ENCODE results near the gene SRD5A1. TPM values are rescaled to one million over a fixed set of nuclear protein-coding genes. Genes with fewer than 3 reads are reported as not detected.

Gene SRD5A1
- total RNA-seq, 4 donors from 2014 or later, result 0.75 to 4.3 (median 3.3) TPM

DNA sequence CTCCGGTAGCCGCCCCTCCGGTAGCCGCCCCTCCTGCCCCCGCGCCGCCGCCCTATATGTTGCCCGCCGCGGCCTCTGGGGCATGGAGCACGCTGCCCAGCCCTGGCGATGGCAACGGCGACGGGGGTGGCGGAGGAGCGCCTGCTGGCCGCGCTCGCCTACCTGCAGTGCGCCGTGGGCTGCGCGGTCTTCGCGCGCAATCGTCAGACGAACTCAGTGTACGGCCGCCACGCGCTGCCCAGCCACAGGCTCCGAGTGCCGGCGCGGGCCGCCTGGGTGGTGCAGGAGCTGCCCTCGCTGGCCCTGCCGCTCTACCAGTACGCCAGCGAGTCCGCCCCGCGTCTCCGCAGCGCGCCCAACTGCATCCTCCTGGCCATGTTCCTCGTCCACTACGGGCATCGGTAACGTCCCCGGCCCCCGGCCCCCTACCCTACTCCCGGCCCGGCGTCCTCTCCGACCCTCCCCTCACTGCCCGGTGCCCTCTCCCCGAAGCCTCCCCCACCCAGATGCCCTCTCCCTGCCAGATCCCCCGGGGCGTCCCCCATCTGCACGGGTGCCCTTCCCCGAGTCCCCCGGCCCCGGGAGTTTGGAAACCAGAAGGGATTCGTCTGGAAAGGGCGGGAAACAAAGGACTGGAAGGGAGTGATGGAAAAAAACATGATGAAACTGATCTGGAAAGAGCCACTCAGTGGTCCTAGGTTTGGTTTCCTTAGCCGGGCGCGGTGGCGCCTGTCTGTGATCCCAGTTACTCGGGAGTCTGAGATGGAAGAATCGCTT, 417 bp downstream of the SRD5A1 start:
- Histone ChIP-seq H3K4me3 (peak overlapping the region; percentile 76 to 87 (median 85)), H3K27me3 (no peaks in the 10 kb centered on the region), H3K9me3 (no peaks in the 10 kb centered on the region), H3K4me1 (peaks cover 20 to 26% of the 10 kb centered on the region in 2 donors), H3K27ac (peak overlapping the region; percentile 84 to 95 (median 90)), H3K36me3 (peaks cover 0 to 27% of the 10 kb centered on the region in 2 donors)
- peak in 1 of 2 donors; percentile 19 for DNase-seq
- intact Hi-C loops (cut with DNase I; ENCODE audit: low total_unique reads) (loop anchor here (1.0 to 10.0 kb wide), 5 partner anchors 71 to 1211 kb away; partner anchors contain the start of genes ICE1 and TENT4A), in situ Hi-C loops (cut with MboI; ENCODE audit: low sequenced_read_pairs in 4 of 4) (loop anchor here in 2 of 4 donors (5.0 to 25.0 kb wide), 4 partner anchors 81 to 1229 kb away; partner anchors contain the start of genes CFAP90 (in 2 of the 2), FASTKD3 (in 2 of the 2), MTRR (in 2 of the 2) and TENT4A (in 1 of the 2))
- TF ChIP-seq, protein P1, sequence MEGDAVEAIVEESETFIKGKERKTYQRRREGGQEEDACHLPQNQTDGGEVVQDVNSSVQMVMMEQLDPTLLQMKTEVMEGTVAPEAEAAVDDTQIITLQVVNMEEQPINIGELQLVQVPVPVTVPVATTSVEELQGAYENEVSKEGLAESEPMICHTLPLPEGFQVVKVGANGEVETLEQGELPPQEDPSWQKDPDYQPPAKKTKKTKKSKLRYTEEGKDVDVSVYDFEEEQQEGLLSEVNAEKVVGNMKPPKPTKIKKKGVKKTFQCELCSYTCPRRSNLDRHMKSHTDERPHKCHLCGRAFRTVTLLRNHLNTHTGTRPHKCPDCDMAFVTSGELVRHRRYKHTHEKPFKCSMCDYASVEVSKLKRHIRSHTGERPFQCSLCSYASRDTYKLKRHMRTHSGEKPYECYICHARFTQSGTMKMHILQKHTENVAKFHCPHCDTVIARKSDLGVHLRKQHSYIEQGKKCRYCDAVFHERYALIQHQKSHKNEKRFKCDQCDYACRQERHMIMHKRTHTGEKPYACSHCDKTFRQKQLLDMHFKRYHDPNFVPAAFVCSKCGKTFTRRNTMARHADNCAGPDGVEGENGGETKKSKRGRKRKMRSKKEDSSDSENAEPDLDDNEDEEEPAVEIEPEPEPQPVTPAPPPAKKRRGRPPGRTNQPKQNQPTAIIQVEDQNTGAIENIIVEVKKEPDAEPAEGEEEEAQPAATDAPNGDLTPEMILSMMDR (IDR thresholded peaks at IDR 0.05 in 4 of 5, conservative IDR thresholded peaks at IDR 0.05 in 1 of 5), result peak in 2 of 5 experiments; percentile 22 to 31
- TF ChIP-seq POLR2A (IDR thresholded peaks at IDR 0.05), result no peak
- ATAC-seq, result peak; percentile 64 to 68

DNA sequence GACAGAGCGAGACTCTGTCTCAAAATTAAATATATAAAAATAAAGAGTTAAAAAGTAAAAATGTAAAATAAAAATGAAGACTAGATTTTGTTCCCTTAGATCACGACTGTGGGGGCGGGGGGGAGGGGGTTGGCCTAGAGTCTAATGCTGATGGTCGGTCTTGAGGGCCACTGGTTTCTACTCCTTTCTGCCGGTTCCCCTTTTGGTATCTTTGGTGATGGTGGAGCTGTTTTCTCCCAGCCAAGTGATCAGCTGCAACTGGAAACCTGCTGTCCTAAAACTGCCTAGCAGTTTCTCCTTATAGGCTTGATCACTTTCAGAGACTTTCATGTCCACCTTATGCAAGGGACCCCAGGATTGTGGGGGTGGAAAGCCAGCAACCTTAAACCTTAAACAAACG, 1.1 kb downstream of the SRD5A1 start:
- H3K9me3 ChIP-seq, result no peaks in the 10 kb centered on the region
- intact Hi-C loops (cut with DNase I; ENCODE audit: low total_unique reads), result loop anchor here (10.0 kb wide), 1 partner anchor 1140 kb away; no protein-coding TSS in a partner anchor
- DNase-seq (no peak), ATAC-seq (no peak)
- TF ChIP-seq POLR2A (IDR thresholded peaks at IDR 0.05), result no peak
- TF ChIP-seq, protein P1 (IDR thresholded peaks at IDR 0.05 in 4 of 5, conservative IDR thresholded peaks at IDR 0.05 in 1 of 5), result no peak
- peak overlapping the region; percentile 76 to 87 (median 85) for H3K4me3 ChIP-seq
- H3K36me3 ChIP-seq, result peaks cover 0 to 21% of the 10 kb centered on the region in 2 donors
- no peak overlapping the region for H3K27ac ChIP-seq
- in situ Hi-C loops (cut with MboI; ENCODE audit: low sequenced_read_pairs in 4 of 4), result loop anchor here in 2 of 4 donors (5.0 to 25.0 kb wide), 4 partner anchors 80 to 1228 kb away; partner anchors contain the start of genes CFAP90 (in 2 of the 2), FASTKD3 (in 2 of the 2), MTRR (in 2 of the 2) and TENT4A (in 1 of the 2)
- peaks cover 20 to 26% of the 10 kb centered on the region in 2 donors for H3K4me1 ChIP-seq
- no peaks in the 10 kb centered on the region for H3K27me3 ChIP-seq

DNA sequence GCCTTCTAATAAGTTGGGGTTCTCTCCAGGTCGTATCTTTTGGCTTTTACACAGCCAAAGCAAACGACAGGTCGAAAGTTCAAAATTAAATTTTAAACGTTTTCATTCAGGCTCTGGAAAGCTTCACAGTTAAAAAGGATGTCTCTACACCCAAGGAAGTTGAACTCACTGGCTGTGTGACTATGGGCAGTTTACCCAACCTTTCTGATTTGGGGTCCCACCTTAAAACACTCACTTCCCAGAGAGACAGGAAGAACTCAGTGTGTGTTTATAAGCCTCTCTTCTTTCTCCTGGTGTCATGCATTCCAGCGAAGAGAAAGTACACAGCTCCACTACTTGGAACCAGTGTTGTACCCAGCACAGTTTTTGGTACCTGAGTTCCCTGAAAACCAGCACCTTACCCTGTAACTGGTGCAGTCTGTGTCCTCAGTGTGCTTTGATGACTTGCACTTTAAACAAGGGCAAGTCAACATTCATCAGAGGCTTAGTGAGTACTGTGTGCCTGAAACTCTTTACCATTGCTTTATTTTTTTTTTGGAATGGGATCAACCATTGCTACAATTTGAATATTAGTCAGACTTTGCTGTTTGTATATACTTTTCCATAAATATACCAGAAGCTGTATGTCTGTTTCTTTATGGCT, 1.7 kb downstream of the SRD5A1 start:
- in situ Hi-C loops (cut with MboI; ENCODE audit: low sequenced_read_pairs in 4 of 4), result loop anchor here in 2 of 4 donors (5.0 to 25.0 kb wide), 4 partner anchors 80 to 1227 kb away; partner anchors contain the start of genes CFAP90 (in 2 of the 2), FASTKD3 (in 2 of the 2), MTRR (in 2 of the 2) and TENT4A (in 1 of the 2)
- Histone ChIP-seq H3K36me3 (peaks cover 0 to 17% of the 10 kb centered on the region in 2 donors), H3K27me3 (no peaks in the 10 kb centered on the region), H3K4me1 (peaks cover 20 to 26% of the 10 kb centered on the region in 2 donors), H3K4me3 (no peak overlapping the region), H3K9me3 (no peaks in the 10 kb centered on the region), H3K27ac (no peak overlapping the region)
- intact Hi-C loops (cut with DNase I; ENCODE audit: low total_unique reads), result loop anchor here (10.0 kb wide), 1 partner anchor 1140 kb away; no protein-coding TSS in a partner anchor
- ATAC-seq (no peak), DNase-seq (no peak)
- TF ChIP-seq, protein P1 (IDR thresholded peaks at IDR 0.05 in 4 of 5, conservative IDR thresholded peaks at IDR 0.05 in 1 of 5), result no peak
- TF ChIP-seq POLR2A (IDR thresholded peaks at IDR 0.05), result no peak

DNA sequence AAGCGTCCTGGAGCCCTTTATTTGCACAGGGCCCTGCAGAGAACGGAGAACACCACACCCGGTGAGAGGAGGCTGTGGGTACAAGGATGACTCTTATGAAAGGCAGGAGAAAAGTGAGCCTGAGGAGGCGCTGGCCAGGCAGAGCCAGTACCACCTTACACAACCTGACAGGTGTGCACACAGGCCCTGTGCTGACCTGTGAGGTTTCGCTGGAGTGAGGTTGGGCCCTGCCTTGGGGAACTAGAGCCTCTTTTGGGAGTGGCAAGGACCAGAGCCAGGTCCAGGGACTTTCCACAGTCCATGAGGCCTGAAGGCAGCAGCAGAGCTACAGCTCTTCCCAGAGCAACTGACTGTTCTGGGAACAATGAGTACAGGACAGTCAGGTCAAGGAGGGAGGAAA, 3.1 kb downstream of the SRD5A1 start:
- DNase-seq, result no peak
- Histone ChIP-seq H3K4me3 (no peak overlapping the region), H3K27me3 (no peaks in the 10 kb centered on the region), H3K27ac (no peak overlapping the region), H3K36me3 (peaks cover 0 to 3% of the 10 kb centered on the region in 2 donors), H3K9me3 (no peaks in the 10 kb centered on the region), H3K4me1 (peaks cover 19 to 23% of the 10 kb centered on the region in 2 donors)
- intact Hi-C loops (cut with DNase I; ENCODE audit: low total_unique reads), result loop anchor here (10.0 kb wide), 1 partner anchor 1141 kb away; no protein-coding TSS in a partner anchor
- in situ Hi-C loops (cut with MboI; ENCODE audit: low sequenced_read_pairs in 4 of 4), result loop anchor here in 2 of 4 donors (10.0 to 25.0 kb wide), 3 partner anchors 79 to 1226 kb away; partner anchors contain the start of genes CFAP90 (in 2 of the 2), FASTKD3 (in 2 of the 2), MTRR (in 2 of the 2) and TENT4A (in 1 of the 2)
- TF ChIP-seq, protein P1 (IDR thresholded peaks at IDR 0.05 in 4 of 5, conservative IDR thresholded peaks at IDR 0.05 in 1 of 5), result no peak
- ATAC-seq, result no peak
